HEK293 (cell line): ENCODE measurements around the gene PSMA7.

ENCODE experiments used
- ATF2 ChIP-seq: fragments of 450-650 bp; formaldehyde crosslinking; IDR thresholded peaks from 2 replicates; pipeline ENCODE4 v1.5.1; 2016; ENCODE audit warnings: missing biosample characterization, missing genetic modification characterization, low read depth
- BCL11A ChIP-seq: fragments of 450-650 bp; formaldehyde crosslinking; IDR thresholded peaks from 2 replicates; pipeline ENCODE4 v1.5.1; 2016; ENCODE audit warnings: low read depth, missing biosample characterization, missing genetic modification characterization
- EGR2 ChIP-seq: fragments of 450-650 bp; formaldehyde crosslinking; IDR thresholded peaks from 2 replicates; pipeline ENCODE4 v1.5.1; 2016; ENCODE audit warnings: low read depth, missing biosample characterization, missing genetic modification characterization
- FEZF1 ChIP-seq: fragments of 450-650 bp; formaldehyde crosslinking; IDR thresholded peaks from 2 replicates; pipeline ENCODE4 v1.5.1; 2016; ENCODE audit warnings: missing biosample characterization, missing genetic modification characterization
- GLI4 ChIP-seq: fragments of 450-650 bp; formaldehyde crosslinking; IDR thresholded peaks from 2 replicates; pipeline ENCODE4 v1.5.1; 2016; ENCODE audit warnings: missing biosample characterization, missing genetic modification characterization
- KLF1 ChIP-seq: fragments of 450-650 bp; formaldehyde crosslinking; IDR thresholded peaks from 2 replicates; pipeline ENCODE4 v1.5.1; 2016; ENCODE audit warnings: missing biosample characterization, missing genetic modification characterization
- MYNN ChIP-seq: fragments of 450-650 bp; formaldehyde crosslinking; IDR thresholded peaks from 2 replicates; pipeline ENCODE4 v1.5.1; 2016; ENCODE audit warnings: missing biosample characterization, missing genetic modification characterization, borderline replicate concordance
- PRDM4 ChIP-seq: fragments of 450-650 bp; formaldehyde crosslinking; IDR thresholded peaks from 2 replicates; pipeline ENCODE4 v1.5.1; 2017; ENCODE audit warnings: missing biosample characterization, missing genetic modification characterization
- REST ChIP-seq: fragments of 450-650 bp; formaldehyde crosslinking; IDR thresholded peaks from 2 replicates; pipeline ENCODE4 v1.5.1; 2016; ENCODE audit warnings: missing biosample characterization, missing genetic modification characterization
- SP2 ChIP-seq: fragments of 450-650 bp; formaldehyde crosslinking; IDR thresholded peaks from 2 replicates; pipeline ENCODE4 v1.5.1; 2016; ENCODE audit warnings: missing biosample characterization, missing genetic modification characterization
- ZBTB10 ChIP-seq: fragments of 450-650 bp; formaldehyde crosslinking; IDR thresholded peaks from 2 replicates; pipeline ENCODE4 v1.5.1; 2016; ENCODE audit warnings: missing biosample characterization, missing genetic modification characterization
- ZBTB11 ChIP-seq: fragments of 450-650 bp; formaldehyde crosslinking; conservative IDR thresholded peaks from 2 replicates; pipeline ENCODE4 v1.5.1; 2016; ENCODE audit warnings: low read depth, missing biosample characterization, missing genetic modification characterization
- ZBTB48 ChIP-seq: fragments of 450-650 bp; formaldehyde crosslinking; IDR thresholded peaks from 2 replicates; pipeline ENCODE4 v1.5.1; 2016; ENCODE audit warnings: missing biosample characterization, missing genetic modification characterization
- ZFHX2 ChIP-seq: fragments of 450-650 bp; formaldehyde crosslinking; conservative IDR thresholded peaks from 2 replicates; pipeline ENCODE4 v1.5.1; 2016; ENCODE audit warnings: missing biosample characterization, missing genetic modification characterization
- ZFP69B ChIP-seq: fragments of 450-650 bp; formaldehyde crosslinking; IDR thresholded peaks from 2 replicates; pipeline ENCODE4 v1.5.1; 2016; ENCODE audit warnings: missing biosample characterization, missing genetic modification characterization
- ZNF266 ChIP-seq: fragments of 450-650 bp; formaldehyde crosslinking; IDR thresholded peaks from 2 replicates; pipeline ENCODE4 v1.5.1; 2016; ENCODE audit warnings: missing biosample characterization, missing genetic modification characterization, low read depth
- ZNF335 ChIP-seq: fragments of 450-650 bp; formaldehyde crosslinking; conservative IDR thresholded peaks from 2 replicates; pipeline ENCODE4 v1.5.1; 2016; ENCODE audit warnings: missing biosample characterization, missing genetic modification characterization
- ZNF354C ChIP-seq: fragments of 450-650 bp; formaldehyde crosslinking; IDR thresholded peaks from 2 replicates; pipeline ENCODE4 v1.5.1; 2016; ENCODE audit warnings: missing biosample characterization, missing genetic modification characterization, low read depth, borderline replicate concordance
- ZNF366 ChIP-seq: fragments of 450-650 bp; formaldehyde crosslinking; conservative IDR thresholded peaks from 2 replicates; pipeline ENCODE4 v1.5.1; 2016; ENCODE audit warnings: missing biosample characterization, missing genetic modification characterization
- ZNF394 ChIP-seq: fragments of 450-650 bp; formaldehyde crosslinking; IDR thresholded peaks from 2 replicates; pipeline ENCODE4 v1.5.1; 2016; ENCODE audit warnings: missing biosample characterization, missing genetic modification characterization, mild to moderate bottlenecking, moderate library complexity, borderline replicate concordance
- ZNF510 ChIP-seq: fragments of 450-650 bp; formaldehyde crosslinking; IDR thresholded peaks from 2 replicates; pipeline ENCODE4 v1.5.1; 2018; ENCODE audit warnings: mild to moderate bottlenecking, missing genetic modification characterization, missing biosample characterization; ENCODE audit not compliant: insufficient replicate concordance
- ZNF692 ChIP-seq: fragments of 450-650 bp; formaldehyde crosslinking; IDR thresholded peaks from 2 replicates; pipeline ENCODE4 v1.5.1; 2016; ENCODE audit warnings: missing biosample characterization, missing genetic modification characterization
- ZNF792 ChIP-seq: fragments of 450-650 bp; formaldehyde crosslinking; IDR thresholded peaks from 2 replicates; pipeline ENCODE4 v1.5.1; 2016; ENCODE audit warnings: missing biosample characterization, missing genetic modification characterization

The PSMA7 gene

GRCh38 chr20:62120990-62121775 lies 22.0 kb downstream of the PSMA7 start (continued):
- TF ChIP-seq REST (no peak), SP2 (tag by site-specific recombination) (peak; percentile 46), GLI4 (tag by site-specific recombination) (no peak), ZNF354C (tag by site-specific recombination) (no peak), ZNF510 (tag by site-specific recombination) (no peak), ZBTB11 (tag by site-specific recombination) (peak; percentile 87), ZFHX2 (tag by site-specific recombination) (peak; percentile 91), MYNN (no peak), ZFP69B (peak; percentile 60; the same call in 1 of the 2 replicates), ZNF335 (tag by site-specific recombination) (peak; percentile 86), ZNF266 (tag by site-specific recombination) (no peak), FEZF1 (tag by site-specific recombination) (no peak), ZNF394 (0 out of 2 replicates have a peak, but pooled peaks have one; percentile 20), EGR2 (tag by site-specific recombination) (peak; percentile 83), ZNF792 (tag by site-specific recombination) (no peak), ZNF366 (tag by site-specific recombination) (no peak), PRDM4 (tag by site-specific recombination) (no peak), KLF1 (tag by site-specific recombination) (peak; percentile 99), ATF2 (tag by site-specific recombination) (no peak), ZNF692 (peak; percentile 63; the same call in 1 of the 2 replicates), BCL11A (tag by site-specific recombination) (no peak), ZBTB48 (no peak), ZBTB10 (tag by site-specific recombination) (peak; percentile 41; the same call in 1 of the 2 replicates)
